ELR (cell line): Measurements from ENCODE around the gene RRAS.
"Not testable (repeated sequence)": the region's sequence is repeated elsewhere in the genome, so short reads cannot be mapped to it uniquely, and the experiment has no call there.

ENCODE experiments used
- DNase-seq: peaks from one replicate; pipeline ENCODE4 v3.0.0-alpha.2; 2015; ENCODE audit warnings: low read depth

RRAS gene

DNA sequence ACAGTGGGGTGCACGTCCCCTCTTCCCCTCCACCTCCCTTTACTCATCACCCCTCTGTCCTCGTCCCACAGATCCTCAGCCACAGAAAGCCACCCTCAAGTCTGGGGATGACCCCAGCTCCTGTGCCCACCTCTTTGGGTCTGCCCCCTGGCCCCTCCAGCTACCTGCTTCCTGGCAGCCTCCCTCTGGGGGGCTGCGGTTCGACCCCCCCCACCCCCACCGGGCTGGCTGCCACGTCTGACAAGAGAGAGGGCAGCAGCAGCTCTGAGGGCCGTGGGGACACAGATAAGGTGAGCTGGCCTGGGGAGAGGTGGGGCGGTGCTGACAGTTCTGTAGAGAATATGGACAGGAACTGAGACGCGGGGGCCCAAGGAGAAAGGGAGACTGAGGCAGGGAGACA lies 14.6 kb upstream of the RRAS start:
- no peak for DNase-seq

- no peak for DNase-seq
Observed at GRCh38 chr19:49653466-49653806, 13.5 kb upstream of the RRAS start.

GRCh38 chr19:49652551-49653465 lies 12.9 kb upstream of the RRAS start:
- no peak for DNase-seq

- DNase-seq: no peak
Observed at GRCh38 chr19:49651820-49652550, 12.0 kb upstream of the RRAS start.

- DNase-seq: no peak
Observed at GRCh38 chr19:49651029-49651819, 11.3 kb upstream of the RRAS start.

DNA sequence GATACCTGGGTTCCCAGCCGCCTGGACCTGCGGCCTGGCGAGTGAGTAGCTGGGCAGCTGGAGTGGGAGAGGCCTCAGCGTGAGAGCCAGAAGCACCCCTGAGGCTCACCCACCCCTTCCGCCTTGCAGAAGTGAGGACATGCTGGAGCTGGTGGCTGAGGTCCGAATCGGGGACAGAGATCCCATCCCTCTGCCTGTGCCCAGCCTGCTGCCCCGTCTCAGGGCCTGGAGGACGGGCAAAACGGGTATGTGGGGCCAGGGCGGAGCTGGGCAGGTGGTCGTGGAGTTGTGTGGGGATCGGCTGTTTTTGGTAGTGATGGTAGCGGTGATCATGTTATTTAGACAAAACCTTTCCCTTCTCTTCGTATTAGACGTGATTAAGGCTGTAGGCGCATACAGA lies 6.6 kb upstream of the RRAS start:
- DNase-seq: no peak

- DNase-seq: no peak
Observed at GRCh38 chr19:49645995-49646394, 6.1 kb upstream of the RRAS start.

DNA sequence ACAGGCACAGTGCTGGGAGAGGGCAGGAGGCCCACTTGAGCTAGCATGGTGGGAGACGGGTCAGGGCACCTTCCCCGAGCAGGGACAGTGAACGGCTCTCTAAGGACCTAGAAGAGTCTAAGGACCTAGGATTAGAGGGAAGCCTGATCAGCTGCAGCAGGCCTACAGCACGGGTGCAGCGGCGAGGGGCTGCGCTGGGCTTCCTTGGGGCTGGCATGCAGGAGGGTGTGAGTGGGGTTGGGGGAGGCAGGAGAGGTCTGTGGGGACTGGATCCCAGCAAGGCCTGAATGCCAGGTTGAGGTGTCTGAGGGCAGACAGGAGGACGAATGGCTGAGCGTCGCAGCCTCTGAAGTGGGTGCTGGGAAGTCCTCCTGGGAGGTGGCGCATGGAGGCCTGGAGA lies 5.6 kb upstream of the RRAS start:
- DNase-seq: no peak

DNA sequence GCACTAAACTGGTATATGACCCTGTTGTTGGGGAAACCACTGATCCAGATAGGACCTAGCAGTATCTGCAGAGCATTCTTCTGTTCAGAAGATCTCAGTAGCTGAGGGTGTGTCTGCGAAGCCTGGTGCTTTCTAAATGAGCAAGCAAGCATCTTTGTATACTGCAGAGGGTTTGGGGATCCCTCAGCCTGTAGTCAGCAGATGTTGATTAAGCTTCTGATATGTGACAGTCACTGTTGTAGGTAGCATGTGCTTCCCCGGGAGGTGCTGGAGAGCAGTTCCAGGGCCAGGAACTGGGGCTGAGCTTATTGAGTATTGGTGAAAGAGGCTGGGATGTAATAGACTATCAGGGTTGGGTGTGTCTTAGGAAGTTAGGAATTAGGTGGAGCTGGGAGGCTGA lies 3.5 kb upstream of the RRAS start:
- DNase-seq: no peak

DNA sequence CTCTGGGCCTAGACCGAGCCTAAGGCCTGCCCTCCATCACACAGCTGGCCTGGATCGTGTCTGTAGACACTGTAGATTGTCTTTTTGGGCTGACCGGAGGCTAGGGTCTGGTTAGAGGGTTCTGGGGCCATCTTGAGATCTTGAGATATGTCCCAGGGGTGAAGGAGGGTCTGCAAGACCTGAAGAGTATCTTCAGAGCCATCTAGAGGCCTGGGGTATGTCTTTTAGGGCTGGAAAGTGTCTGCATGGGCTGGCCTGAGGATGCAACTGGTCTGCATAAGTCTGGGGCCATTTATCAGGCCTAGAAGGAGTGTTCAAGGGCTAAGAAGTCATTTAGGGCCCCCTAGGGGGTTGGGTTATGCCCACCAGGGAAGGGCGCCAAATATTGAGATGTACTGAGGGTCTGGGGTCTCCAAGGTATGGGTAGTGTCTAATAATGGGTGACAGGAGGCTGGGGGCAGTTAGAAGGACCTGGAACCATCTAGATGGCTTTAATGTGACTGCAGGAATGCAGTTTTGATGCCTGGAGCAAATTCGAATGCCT lies 2.6 kb upstream of the RRAS start:
- peak; percentile 32 for DNase-seq

GRCh38 chr19:49641688-49642491 lies 1.9 kb upstream of the RRAS start, which contains the start of gene SCAF1:
Gene SCAF1 (plus strand): TSS chr19:49642209. CDS start chr19:49645027, 2,818 bp downstream.
- DNase-seq: peak; percentile 99

GRCh38 chr19:49639401-49640112 lies 386 bp downstream of the RRAS start:
- DNase-seq: no peak

DNA sequence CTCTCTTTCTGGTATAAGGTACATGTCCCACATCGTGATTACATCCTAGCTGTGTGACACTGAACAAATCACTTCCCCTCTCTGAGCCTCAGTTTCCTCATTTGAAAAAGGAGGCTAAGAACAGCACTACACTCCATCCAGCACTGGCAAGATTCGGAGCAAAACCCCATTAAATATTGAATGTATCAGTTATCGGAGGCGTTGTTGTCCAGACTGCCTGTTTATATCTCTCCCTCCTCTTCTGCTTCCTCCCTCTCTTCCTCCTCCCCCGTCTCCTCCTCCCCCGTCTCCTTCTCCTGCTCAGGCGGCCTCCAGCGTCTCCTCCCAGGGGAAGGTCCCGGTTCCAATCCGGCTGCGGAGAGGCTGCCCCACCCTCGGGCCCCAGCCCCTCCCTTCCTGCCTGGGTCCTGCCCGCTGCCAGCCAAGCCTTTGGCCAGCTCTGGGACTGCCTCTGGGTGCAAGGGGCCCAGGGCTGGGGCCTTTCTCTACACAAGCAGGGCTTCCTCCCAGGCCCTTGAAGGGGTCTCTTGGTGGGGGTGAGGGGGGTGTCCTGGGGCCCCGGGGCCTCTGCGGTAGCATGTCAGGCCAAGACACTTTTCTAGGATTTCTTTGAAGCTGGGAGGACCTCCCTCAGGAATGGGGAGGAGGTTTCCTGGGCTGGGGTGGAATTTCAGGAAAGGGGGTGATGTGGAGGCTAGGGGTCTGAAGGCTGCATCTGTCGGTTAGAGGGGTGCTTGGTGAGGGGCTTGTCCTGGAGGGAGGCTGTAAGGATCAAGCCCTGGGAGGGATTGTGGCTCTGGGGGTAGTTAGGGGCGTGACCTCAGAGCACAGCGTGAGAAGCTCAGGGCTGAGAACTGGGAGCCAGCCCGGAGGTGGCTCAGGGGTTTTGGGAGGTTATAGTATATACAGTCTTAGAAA lies 1.9 kb downstream of the RRAS start:
- DNase-seq: peak; percentile 84

GRCh38 chr19:49636233-49636932 lies 3.6 kb downstream of the RRAS start:
- no peak for DNase-seq

DNA sequence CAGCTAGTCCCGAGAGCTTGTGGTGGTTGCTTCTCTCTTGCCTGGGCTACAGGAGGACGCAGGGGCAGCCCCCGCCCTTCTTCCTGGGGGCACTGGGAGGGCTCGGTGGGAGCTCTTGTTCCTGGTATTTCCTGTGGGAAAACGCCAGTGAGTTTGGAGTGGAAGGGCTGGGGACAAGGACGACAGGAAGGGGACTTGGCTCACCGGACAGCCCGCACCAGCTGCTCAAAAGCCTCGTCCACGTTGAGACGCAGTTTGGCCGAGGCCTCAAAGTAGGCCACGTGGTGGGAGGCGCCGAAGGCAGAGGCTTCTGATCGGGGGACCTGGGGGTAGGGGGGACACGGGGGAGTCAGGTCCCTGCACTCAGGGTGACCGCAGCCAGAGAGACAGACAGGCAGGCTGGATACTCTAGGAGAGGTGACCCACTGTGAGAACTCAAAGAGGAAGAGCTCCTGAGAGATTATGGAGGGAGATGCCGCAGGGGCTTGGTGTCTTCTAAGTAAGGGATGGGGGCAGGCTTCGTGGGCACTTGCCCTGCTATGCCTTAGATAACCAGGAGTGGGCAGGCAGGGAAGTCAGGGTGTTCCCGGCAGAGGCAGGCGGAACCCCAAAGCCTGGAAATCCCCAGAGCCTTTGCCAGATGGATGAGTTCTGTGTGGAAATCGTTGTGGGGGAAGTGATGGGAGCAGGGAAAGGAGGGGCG lies 4.3 kb downstream of the RRAS start:
- DNase-seq: peak; percentile 27

- not testable (repeated sequence) for DNase-seq
Observed at GRCh38 chr19:49633273-49633672, 6.7 kb downstream of the RRAS start.

- no peak for DNase-seq
Observed at GRCh38 chr19:49632576-49632975, 7.4 kb downstream of the RRAS start.

DNA sequence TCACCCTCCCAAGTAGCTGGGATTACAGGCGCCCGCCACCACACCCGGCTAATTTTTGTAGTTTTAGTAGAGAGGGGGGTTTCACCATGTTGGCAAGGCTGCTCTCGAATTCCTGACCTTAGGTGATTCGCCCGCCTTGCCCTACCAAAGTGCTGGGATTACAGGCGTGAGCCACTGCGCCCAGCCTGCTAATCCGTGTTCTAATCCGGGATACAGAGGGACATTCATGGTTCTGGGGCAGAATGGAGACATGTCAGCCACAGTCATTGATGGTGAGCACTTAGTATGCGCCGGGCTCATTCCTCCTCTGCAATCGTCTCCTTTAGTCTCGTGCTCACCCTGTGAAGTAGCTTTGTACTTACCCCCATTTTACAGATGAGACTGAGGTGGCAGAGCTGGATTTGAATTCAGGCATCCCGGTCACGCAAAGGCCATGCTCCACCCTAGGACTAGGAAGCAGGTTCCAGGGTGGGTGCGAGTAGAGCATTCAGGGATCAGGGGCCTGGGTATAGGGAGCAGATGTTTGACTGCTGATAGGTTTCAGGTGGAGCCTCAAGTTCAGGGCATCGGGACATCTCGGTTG lies 8.2 kb downstream of the RRAS start:
- DNase-seq: no peak
